Vagina (tissue), 2 donors: ENCODE measurements around the gene RAMACL. TPM values are rescaled to one million over a fixed set of nuclear protein-coding genes. Genes with fewer than 3 reads are reported as not detected.
"Not testable (repeated sequence)": the region's sequence is repeated elsewhere in the genome, so short reads cannot be mapped to it uniquely, and the experiment has no call there.

ENCODE experiments used
- DNase-seq, 2 donors: peaks; one replicate each; pipeline ENCODE4 v3.0.0-alpha.2; 2017; ENCODE audit errors: extremely low spot score in 2 of 2
- H3K27ac ChIP-seq: fragments of 200-600 bp; sonication (generic); one replicate; pipeline ENCODE4 v1.5.1; 2019
- H3K27me3 ChIP-seq: fragments of 200-600 bp; sonication (generic); one replicate; pipeline ENCODE4 v1.5.1; 2019
- H3K36me3 ChIP-seq, 2 donors: fragments of 200-600 bp; sonication (generic); one replicate each; pipeline ENCODE4 v1.5.1; 2017 to 2019
- H3K4me1 ChIP-seq: fragments of 200-600 bp; sonication (generic); one replicate; pipeline ENCODE4 v1.5.1; 2019
- H3K4me3 ChIP-seq, 2 donors: fragments of 200-600 bp; sonication (generic); 1 replicate in 1 of 2; 2 replicates in 1 of 2; pipeline ENCODE4 v1.5.1; 2016 to 2019
- H3K9me3 ChIP-seq: fragments of 200-600 bp; sonication (generic); one replicate; pipeline ENCODE4 v1.5.1; 2019
- CTCF ChIP-seq, 3 experiments: fragments of 450-650 bp in 2 of 3; fragments of 200-600 bp in 1 of 3; sonication (generic) in 1 of 3; IDR thresholded peaks; one replicate each; pipeline ENCODE4 v1.5.1; 2017 to 2019; ENCODE audit warnings: antibody characterized with exemption in 3 of 3, mild to moderate bottlenecking in 2 of 3, moderate library complexity in 2 of 3
- POLR2A ChIP-seq, 2 donors: fragments of 450-650 bp; IDR thresholded peaks; one replicate each; pipeline ENCODE4 v1.6.1; 2017; ENCODE audit warnings: antibody characterized with exemption in 2 of 2, mild to moderate bottlenecking in 2 of 2, moderate library complexity in 2 of 2
- POLR2AphosphoS5 ChIP-seq, 2 donors: sonication (generic); formaldehyde crosslinking; IDR thresholded peaks; one replicate each; pipeline ENCODE4 v1.9.0; 2017; ENCODE audit warnings: antibody characterized with exemption in 2 of 2, mild to moderate bottlenecking in 2 of 2, low read depth in 1 of 2; ENCODE audit not compliant: insufficient read depth in 1 of 2
- intact Hi-C: fragments of 100-400 bp; cut with DNase I; formaldehyde crosslinking; loops from one replicate; pipeline ENCODE4 v1.15.1; 2023
- total RNA-seq: library from RNA; depleted of rRNA; stranded (reverse); fragments of >200 nt; gene quantifications from one replicate; pipeline ENCODE4 v1.2.3, GENCODE V29; 2016

RAMACL gene
- total RNA-seq, 1 donor from 2014 or later = 2.2 TPM

- no peak for TF ChIP-seq CTCF (IDR thresholded peaks at IDR 0.05)
- Histone ChIP-seq H3K4me1 (peaks cover 20% of the 10 kb centered on the region), H3K27ac (no peak overlapping the region), H3K36me3 (no peaks in the 10 kb centered on the region), H3K9me3 (no peaks in the 10 kb centered on the region), H3K27me3 (no peaks in the 10 kb centered on the region), H3K4me3 (no peak overlapping the region)
- intact Hi-C loops = no loop called here
- DNase-seq = no peak
These were observed 4.2 kb downstream of the RAMACL start for GRCh38 chr6:166582258-166582657.

GRCh38 chr6:166581801-166582200, 4.7 kb downstream of the RAMACL start:
- H3K4me3 ChIP-seq, H3K27me3 ChIP-seq, intact Hi-C loops, H3K36me3 ChIP-seq, H3K27ac ChIP-seq, H3K9me3 ChIP-seq: not testable (repeated sequence)
- peak in 1 of 2 donors; percentile 19 for DNase-seq
- H3K4me1 ChIP-seq = peaks cover 20% of the 10 kb centered on the region

GRCh38 chr6:166581091-166581511, 5.4 kb downstream of the RAMACL start:
- intact Hi-C loops = no loop called here
- no peak overlapping the region for H3K27ac ChIP-seq
- no peaks in the 10 kb centered on the region for H3K9me3 ChIP-seq
- H3K36me3 ChIP-seq = no peaks in the 10 kb centered on the region
- no peak overlapping the region for H3K4me3 ChIP-seq
- no peaks in the 10 kb centered on the region for H3K27me3 ChIP-seq
- peak in 1 of 2 donors; percentile 52 for DNase-seq
- TF ChIP-seq POLR2AphosphoS5 (IDR thresholded peaks at IDR 0.05; ENCODE audit: insufficient read depth in 1 of 2, low read depth in 1 of 2) = no peak
- TF ChIP-seq POLR2A (IDR thresholded peaks at IDR 0.05) = no peak
- no peak for TF ChIP-seq CTCF (IDR thresholded peaks at IDR 0.05)
- H3K4me1 ChIP-seq = peaks cover 20% of the 10 kb centered on the region

- Histone ChIP-seq H3K4me3 (no peak overlapping the region), H3K36me3 (no peaks in the 10 kb centered on the region), H3K4me1 (peaks cover 20% of the 10 kb centered on the region), H3K27me3 (no peaks in the 10 kb centered on the region), H3K27ac (no peak overlapping the region), H3K9me3 (no peaks in the 10 kb centered on the region)
- no peak for TF ChIP-seq POLR2AphosphoS5 (IDR thresholded peaks at IDR 0.05; ENCODE audit: insufficient read depth in 1 of 2, low read depth in 1 of 2)
- no peak for TF ChIP-seq POLR2A (IDR thresholded peaks at IDR 0.05)
- TF ChIP-seq CTCF (IDR thresholded peaks at IDR 0.05) = no peak
- intact Hi-C loops = no loop called here
- DNase-seq = peak in 1 of 2 donors; percentile 28
These were observed 6.1 kb downstream of the RAMACL start for GRCh38 chr6:166580076-166581050.

- peak in 1 of 2 donors; percentile 9 for DNase-seq
- H3K27me3 ChIP-seq = no peaks in the 10 kb centered on the region
- intact Hi-C loops = no loop called here
These were observed 7.1 kb downstream of the RAMACL start for GRCh38 chr6:166579237-166579850.

More at GRCh38 chr6:166579237-166579850, 7.1 kb downstream of the RAMACL start:
- Histone ChIP-seq H3K9me3 (no peaks in the 10 kb centered on the region), H3K27ac (no peak overlapping the region), H3K4me1 (peaks cover 11% of the 10 kb centered on the region), H3K36me3 (no peaks in the 10 kb centered on the region), H3K4me3 (no peak overlapping the region)
- TF ChIP-seq POLR2AphosphoS5 (IDR thresholded peaks at IDR 0.05; ENCODE audit: insufficient read depth in 1 of 2, low read depth in 1 of 2) = no peak
- TF ChIP-seq POLR2A (IDR thresholded peaks at IDR 0.05) = no peak
